HG02938 (cell line): ENCODE data around the gene STXBP2.
"Not testable (repeated sequence)": the region's sequence is repeated elsewhere in the genome, so short reads cannot be mapped to it uniquely, and the experiment has no call there.

Experiments used
- ATAC-seq: cut with Tn5 transposase; IDR thresholded peaks from one replicate; pipeline ENCODE4 v1.9.1; 2021; ENCODE audit warnings: mild to moderate bottlenecking, moderate library complexity; ENCODE audit not compliant: unreplicated experiment

Gene STXBP2

GRCh38 chr19:7631577-7631976 lies 5.3 kb upstream of the STXBP2 start:
- no peak for ATAC-seq

- ATAC-seq, result no peak
Measured at GRCh38 chr19:7632340-7633203, 4.3 kb upstream of the STXBP2 start.

- no peak for ATAC-seq
Measured at GRCh38 chr19:7633698-7634097, 3.2 kb upstream of the STXBP2 start, which contains the start of gene PCP2. Gene PCP2 (minus strand): TSS chr19:7633719. CDS start chr19:7633457, 262 bp downstream.

GRCh38 chr19:7635670-7636069 lies 1.2 kb upstream of the STXBP2 start:
- ATAC-seq, result no peak

- no peak for ATAC-seq
Measured at GRCh38 chr19:7636317-7636690, 606 bp upstream of the STXBP2 start.

- ATAC-seq, result peak; percentile 6
Measured at GRCh38 chr19:7637374-7638256, 705 bp downstream of the STXBP2 start.

- no peak for ATAC-seq
Measured at GRCh38 chr19:7638802-7639465, 2.0 kb downstream of the STXBP2 start.

GRCh38 chr19:7639863-7640348 lies 3.0 kb downstream of the STXBP2 start:
- no peak for ATAC-seq

GRCh38 chr19:7640803-7641202 lies 3.9 kb downstream of the STXBP2 start:
- no peak for ATAC-seq

- no peak for ATAC-seq
Measured at GRCh38 chr19:7641290-7642276, 4.7 kb downstream of the STXBP2 start.

- no peak for ATAC-seq
Measured at GRCh38 chr19:7642295-7643030, 5.6 kb downstream of the STXBP2 start.

- ATAC-seq, result no peak
Measured at GRCh38 chr19:7643031-7643415, 6.1 kb downstream of the STXBP2 start.

GRCh38 chr19:7643629-7644549 lies 7.0 kb downstream of the STXBP2 start:
- not testable (repeated sequence) for ATAC-seq

- ATAC-seq, result no peak
Measured at GRCh38 chr19:7644550-7644877, 7.6 kb downstream of the STXBP2 start.

- ATAC-seq, result no peak
Measured at GRCh38 chr19:7645163-7645562, 8.3 kb downstream of the STXBP2 start.

GRCh38 chr19:7645656-7646425 lies 8.9 kb downstream of the STXBP2 start:
- ATAC-seq, result no peak

- no peak for ATAC-seq
Measured at GRCh38 chr19:7646426-7646700, 9.5 kb downstream of the STXBP2 start.

- ATAC-seq, result no peak
Measured at GRCh38 chr19:7647156-7647555, 10.2 kb downstream of the STXBP2 start.
